Suprapubic skin (tissue), 3 donors: Measurements from ENCODE around the gene SEPTIN3.

Experiments used
- CTCF ChIP-seq, 2 donors: fragments of 200-600 bp in 1 of 2; fragments of 450-650 bp in 1 of 2; sonication (generic) in 1 of 2; IDR thresholded peaks; one replicate each; pipeline ENCODE4 v1.5.1; 2016 to 2019; ENCODE audit warnings: antibody characterized with exemption in 2 of 2, mild to moderate bottlenecking in 1 of 2, moderate library complexity in 1 of 2
- POLR2A ChIP-seq, 2 donors: fragments of 450-650 bp; IDR thresholded peaks; one replicate each; pipeline ENCODE4 v1.6.1; 2017; ENCODE audit warnings: antibody characterized with exemption in 2 of 2, mild to moderate bottlenecking in 2 of 2, moderate library complexity in 2 of 2

- TF ChIP-seq CTCF (IDR thresholded peaks at IDR 0.05) (no peak), POLR2A (IDR thresholded peaks at IDR 0.05) (no peak)
These were observed 21.7 kb upstream of the SEPTIN3 start for GRCh38 chr22:41947424-41948080.
